ENCODE results near the gene CSRP3.

DNA sequence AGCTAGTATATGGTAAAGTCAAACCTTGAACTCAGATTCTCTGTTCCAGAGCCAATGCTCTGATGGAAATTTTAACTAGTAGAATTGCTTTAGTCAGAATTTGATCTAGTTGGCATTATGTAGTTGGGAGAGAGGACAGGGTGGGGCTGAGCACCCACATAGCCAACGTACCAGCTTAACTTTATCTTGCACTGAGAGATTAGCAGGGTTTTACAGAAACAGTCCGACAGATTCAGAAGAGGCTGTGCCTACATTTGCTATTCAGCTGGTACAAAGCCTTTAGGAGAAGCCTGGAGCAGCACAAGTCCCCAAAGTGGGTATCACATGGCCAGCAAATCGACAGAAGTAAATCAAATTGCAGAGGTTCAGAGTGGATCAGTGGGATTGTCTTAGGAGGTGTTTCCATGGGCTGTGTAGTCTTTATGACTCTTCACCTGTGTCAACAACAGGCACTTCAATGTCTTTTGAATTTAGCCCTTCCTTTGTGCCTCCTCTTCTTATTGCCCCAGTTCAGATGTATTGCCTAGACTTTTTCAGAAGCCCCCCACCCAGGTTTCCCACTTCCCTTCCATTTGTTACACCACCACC lies 7.3 kb upstream of the CSRP3 start:
- TF ChIP-seq, protein P1, sequence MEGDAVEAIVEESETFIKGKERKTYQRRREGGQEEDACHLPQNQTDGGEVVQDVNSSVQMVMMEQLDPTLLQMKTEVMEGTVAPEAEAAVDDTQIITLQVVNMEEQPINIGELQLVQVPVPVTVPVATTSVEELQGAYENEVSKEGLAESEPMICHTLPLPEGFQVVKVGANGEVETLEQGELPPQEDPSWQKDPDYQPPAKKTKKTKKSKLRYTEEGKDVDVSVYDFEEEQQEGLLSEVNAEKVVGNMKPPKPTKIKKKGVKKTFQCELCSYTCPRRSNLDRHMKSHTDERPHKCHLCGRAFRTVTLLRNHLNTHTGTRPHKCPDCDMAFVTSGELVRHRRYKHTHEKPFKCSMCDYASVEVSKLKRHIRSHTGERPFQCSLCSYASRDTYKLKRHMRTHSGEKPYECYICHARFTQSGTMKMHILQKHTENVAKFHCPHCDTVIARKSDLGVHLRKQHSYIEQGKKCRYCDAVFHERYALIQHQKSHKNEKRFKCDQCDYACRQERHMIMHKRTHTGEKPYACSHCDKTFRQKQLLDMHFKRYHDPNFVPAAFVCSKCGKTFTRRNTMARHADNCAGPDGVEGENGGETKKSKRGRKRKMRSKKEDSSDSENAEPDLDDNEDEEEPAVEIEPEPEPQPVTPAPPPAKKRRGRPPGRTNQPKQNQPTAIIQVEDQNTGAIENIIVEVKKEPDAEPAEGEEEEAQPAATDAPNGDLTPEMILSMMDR (IDR thresholded peaks at IDR 0.05), result no peak
- TF ChIP-seq POLR2A (IDR thresholded peaks at IDR 0.05), result no peak
